Measurements from ENCODE around the gene CCDC152.

DNA sequence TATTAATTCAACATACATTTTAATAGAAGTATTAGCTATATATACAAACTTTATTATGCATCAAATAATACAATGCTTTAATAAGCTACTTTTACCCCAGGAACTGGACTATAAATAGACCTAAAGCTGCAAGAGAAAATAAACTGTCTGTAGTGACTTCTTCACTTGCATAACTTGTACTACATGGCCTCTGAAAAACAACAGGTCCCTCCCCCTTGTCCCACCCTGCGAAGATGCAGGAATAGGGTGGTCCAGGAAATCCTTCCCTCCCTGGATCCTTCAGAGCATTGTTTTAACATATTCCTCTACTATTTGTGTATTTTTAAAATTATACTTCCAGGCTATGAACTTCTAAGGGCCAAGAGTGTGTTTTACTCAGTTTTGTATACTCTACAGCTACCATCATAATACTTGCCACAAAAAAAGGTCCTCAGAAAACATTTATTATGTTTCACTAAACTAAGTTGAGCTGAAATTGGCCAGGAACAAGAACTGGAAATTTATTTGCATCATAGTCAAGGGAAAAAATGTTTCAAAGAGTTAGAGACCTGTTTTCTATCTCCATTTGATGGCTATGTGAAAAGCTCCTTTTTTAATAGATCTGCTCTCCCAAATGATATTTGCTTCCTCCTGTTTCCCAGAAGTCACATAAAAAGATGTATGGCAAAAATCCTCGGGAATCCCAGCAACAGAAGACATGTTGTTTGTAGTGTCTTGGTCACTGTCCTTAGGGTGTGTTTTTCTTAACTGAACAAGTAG, 70.3 kb downstream of the CCDC152 start:
- TF ChIP-seq, protein P1, sequence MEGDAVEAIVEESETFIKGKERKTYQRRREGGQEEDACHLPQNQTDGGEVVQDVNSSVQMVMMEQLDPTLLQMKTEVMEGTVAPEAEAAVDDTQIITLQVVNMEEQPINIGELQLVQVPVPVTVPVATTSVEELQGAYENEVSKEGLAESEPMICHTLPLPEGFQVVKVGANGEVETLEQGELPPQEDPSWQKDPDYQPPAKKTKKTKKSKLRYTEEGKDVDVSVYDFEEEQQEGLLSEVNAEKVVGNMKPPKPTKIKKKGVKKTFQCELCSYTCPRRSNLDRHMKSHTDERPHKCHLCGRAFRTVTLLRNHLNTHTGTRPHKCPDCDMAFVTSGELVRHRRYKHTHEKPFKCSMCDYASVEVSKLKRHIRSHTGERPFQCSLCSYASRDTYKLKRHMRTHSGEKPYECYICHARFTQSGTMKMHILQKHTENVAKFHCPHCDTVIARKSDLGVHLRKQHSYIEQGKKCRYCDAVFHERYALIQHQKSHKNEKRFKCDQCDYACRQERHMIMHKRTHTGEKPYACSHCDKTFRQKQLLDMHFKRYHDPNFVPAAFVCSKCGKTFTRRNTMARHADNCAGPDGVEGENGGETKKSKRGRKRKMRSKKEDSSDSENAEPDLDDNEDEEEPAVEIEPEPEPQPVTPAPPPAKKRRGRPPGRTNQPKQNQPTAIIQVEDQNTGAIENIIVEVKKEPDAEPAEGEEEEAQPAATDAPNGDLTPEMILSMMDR (IDR thresholded peaks at IDR 0.05; ENCODE audit: insufficient read depth, low read depth, low read length), result no peak
- no peak for TF ChIP-seq EZH2 (IDR thresholded peaks at IDR 0.05; ENCODE audit: insufficient read depth, low read length)

Measured in astrocyte (in vitro differentiated cells and primary cell).